Cortex of kidney (tissue), 1 donor: ENCODE data around the gene SMAD4.
"Not testable (repeated sequence)": the region's sequence is repeated elsewhere in the genome, so short reads cannot be mapped to it uniquely, and the experiment has no call there.

Source experiments
- DNase-seq: peaks from one replicate; lab custom pipeline; 2025; lab: John Stamatoyannopoulos, UW

SMAD4 gene

DNA sequence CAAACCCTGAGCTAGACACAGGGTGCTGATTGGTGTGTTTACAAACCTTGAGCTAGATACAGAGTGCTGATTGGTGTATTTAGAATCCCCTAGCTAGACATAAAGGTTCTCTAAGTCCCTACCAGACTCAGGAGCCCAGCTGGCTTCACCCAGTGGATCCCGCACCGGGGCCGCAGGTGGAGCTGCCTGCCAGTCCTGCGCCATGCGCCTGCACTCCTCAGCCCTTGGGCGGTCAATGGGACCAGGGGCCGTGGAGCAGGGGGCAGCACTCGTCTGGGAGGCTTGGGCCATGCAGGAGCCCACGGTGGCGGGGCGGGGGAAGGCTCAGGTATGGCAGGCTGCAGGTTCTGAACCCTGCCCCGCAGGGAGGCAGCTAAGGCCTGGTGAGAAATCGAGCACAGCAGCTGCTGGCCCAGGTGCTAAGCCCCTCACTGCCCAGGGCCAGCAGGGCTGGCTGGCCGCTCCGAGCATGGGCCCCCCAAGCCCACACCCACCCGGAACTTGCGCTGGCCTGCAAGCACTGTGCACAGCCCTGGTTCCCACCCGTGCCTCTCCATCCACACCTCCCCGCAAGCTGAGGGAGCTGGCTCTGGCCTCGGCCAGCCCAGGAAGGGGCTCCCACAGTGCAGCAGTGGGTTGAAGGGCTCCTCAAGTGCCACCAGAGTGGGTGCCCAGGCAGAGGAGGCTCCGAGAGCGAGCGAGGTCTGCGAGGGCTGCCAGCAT, 81.8 kb downstream of the SMAD4 start:
- DNase-seq: not testable (repeated sequence)

DNA sequence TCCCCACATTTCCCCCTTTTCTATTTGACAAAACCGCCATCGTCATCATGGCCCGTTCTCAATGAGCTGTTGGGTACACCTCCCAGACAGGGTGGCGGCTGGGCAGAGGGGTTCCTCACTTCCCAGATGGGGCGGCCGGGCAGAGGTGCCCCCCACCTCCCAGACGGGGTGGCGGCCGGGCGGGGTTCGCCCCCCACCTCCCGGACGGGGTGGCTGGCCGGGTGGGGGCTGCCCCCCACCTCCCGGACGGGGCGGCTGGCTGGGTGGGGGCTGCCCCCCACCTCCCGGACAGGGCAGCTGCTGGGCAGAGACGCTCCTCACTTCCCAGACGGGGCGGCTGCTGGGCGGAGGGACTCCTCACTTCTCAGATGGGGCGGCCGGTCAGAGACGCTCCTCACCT, 87.0 kb downstream of the SMAD4 start:
- DNase-seq: not testable (repeated sequence)

DNA sequence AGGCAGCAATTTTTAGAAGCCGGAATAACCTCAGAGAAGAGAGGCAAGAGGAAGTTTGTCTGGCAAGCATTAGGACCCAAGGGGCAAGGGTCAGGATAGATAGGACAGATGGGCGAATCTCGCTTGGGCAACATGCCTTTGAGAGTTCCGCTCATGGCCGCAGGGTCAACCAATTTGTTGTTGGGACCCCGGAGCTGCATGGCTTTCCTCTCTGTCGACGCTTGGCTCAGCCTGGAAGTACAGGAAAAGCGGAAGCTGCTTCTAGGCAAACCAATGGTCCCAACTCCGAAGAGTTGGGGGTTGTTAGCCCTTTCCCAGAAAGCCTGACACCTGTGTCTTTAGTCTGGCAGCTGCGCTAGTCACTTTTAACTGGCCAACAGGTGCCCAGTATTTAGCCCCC, 89.5 kb downstream of the SMAD4 start:
- DNase-seq: not testable (repeated sequence)

DNA sequence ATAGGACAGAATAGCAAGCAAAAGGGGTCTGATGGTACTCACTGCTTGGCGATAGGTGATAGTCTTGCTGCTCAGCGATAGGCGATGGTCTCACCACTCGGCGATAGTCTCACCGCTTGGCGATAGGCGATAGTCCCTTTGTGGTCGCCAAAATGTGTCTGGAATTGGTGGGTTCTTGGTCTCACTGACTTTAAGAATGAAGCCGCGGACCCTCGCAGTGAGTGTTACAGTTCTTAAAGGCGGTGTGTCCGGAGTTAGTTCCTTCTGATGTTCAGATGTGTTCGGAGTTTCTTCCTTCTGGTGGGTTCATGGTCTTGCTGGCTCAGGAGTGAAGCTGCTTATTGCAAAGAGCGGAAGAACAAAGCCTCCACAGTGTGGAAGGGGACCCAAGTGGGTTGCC, 90.0 kb downstream of the SMAD4 start:
- not testable (repeated sequence) for DNase-seq

DNA sequence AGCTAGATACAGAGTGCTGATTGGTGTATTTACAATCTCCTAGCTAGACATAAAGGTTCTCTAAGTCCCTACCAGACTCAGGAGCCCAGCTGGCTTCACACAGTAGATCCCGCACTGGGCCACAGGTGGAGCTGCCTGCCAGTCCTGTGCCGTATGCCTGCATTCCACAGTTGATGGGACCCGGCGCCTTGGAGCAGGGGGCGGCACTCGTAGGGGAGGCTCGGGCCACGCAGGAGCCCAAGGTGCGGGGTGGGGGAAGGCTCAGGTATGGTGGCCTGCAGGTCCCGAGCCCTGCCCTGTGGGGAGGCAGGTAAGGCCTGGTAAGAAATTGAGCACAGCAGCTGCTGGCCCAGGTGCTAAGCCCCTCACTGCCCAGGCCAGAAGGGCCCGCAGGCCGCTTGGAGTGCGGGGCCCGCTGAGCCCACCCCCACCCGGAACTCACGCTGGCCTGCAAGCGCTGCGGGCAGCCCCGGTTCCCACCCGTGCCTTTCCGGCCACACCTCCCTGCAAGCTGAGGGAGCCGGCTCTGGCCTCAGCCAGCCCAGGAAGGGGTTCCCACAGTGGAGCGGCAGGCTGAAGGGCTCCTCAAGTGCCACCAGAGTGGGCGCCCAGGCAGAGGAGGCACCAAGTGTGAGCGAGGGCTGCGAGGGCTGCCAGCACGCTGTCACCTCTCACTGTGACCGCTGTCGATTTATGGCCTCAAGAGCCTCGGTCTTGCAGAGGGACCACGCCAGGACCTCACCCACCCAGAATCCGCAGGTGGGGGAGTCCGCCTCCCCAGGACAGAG, 91.0 kb downstream of the SMAD4 start:
- DNase-seq: no peak

DNA sequence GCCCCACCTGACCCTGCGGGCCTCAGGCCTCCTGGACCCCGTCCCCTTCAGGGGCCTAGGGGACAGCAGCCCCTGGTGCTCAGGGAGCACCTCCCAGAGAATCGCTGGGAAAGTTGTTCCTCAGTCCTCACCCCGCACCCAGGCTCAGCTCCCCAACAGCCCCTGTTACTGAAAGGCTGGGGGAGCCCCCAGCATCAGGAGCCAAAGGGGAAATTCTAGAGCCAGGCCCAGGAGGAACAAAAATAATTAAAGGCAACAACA, 91.5 kb downstream of the SMAD4 start:
- no peak for DNase-seq

DNA sequence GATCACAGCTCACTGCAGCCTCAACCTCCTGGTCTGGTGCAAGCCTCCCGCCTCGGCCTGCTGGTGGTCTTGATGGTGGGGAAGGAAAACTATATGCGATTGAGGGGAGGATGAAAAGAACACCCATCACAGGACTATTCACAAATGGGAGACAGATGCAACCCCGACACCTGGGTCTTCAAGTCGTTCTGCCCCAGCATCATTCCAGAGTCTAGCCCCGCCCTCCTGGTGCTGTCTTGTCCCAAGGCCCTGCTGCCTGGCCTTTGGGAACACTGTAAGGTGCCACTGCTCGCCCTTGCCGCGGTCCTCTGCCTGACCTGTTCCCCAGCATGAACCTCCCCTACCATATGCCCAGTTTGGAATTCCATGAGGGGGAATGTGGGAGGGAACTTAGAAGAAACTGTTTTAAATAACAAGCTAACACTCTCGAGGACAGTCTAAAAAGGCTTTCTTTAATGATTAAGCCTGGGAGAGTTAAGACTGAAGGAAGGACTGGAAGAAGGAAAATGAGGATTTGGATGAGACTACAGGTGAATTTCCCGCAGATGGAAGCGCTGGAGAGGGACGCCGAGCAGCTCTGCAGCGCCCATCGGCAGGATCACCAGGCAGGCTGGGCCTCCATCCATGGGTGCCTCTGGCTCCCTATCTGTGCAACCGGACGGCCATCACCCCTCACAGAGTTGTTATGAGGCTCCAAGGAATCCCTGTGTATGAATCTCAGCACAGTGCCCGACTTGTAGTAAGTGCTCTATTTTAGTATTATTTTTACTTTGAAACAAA, 92.4 kb downstream of the SMAD4 start:
- no peak for DNase-seq

DNA sequence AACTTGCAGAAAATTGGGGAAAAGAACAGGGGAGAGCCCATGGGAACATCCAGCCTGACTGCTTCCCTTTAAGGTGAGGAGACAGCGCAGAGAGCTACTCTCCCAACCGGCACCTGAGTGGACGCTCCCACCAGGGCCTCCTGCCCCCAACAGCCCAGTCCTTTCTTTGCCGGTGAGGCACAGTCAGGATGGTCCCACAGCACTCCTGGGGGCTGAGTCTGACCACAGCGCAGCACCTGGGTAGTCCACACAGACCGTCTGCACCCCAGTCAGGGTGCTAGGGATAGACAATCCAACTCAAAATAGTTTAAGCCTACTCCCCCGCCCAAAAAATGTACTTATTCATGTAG, 93.0 kb downstream of the SMAD4 start:
- DNase-seq: no peak

DNA sequence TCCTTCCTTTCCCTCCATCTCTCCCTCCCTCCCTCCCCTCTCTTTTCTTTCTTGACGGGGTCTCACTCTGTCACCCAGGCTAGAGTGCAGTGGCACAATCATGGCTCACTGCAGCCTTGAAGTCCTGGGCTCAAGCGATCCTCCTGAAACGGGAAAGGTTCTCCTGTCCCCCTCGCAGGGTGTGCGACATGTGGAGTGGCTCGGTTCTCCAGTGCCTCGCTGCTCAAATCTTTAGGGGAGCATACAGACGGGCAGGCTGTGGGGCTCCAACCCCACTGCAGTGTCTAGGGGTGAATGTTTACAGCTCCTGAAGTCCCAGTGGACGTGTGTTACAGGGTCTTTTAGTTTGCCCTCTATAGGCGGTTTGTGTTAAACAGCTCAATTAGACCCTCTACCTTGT, 93.5 kb downstream of the SMAD4 start:
- no peak for DNase-seq

DNA sequence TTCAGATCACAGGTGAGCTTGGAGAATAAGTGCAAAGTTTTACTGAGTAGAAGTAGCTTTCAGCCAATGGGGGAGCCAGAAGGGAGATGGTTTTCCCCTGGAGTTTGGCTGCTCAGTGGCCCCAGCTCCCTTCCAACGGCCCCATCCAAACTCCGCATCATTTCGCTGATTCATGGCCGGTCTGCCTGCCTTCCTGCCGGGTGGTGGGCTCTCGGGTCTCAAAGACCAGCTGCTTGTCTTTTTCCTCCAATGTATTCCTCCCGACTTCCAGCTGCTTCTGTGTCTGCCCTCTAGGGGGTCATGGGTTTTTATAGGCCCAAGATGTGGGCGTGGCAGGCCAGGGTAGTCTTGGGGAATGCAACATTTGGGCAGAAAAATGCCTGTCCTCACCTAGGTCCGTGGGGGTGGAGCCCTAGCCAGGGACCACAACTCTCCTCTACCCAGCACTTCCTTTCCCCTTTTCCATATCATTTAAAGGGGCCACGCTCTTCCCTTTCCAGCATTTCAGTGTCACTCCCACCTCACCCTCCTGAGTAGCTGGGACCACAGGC, 94.0 kb downstream of the SMAD4 start:
- no peak for DNase-seq

DNA sequence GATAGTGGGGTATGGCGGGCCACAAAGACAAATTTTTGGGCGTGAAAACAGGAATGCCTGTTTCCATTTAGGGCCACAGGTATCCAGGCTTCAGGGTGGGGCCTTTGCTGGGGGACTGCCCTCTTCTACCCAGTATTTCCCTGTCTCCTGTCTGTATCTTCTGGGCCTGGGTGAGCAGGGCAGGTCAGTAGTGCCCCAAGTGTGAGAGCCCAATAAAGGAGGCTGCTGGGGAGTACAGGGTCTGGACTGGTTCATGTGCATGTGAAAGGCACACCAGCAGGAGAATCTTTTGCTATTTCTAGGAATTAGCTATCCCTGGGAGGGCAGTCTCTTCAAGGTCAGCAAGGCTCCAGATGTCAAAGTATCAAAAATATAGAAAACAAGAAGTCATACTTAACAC, 96.0 kb downstream of the SMAD4 start:
- DNase-seq: no peak

DNA sequence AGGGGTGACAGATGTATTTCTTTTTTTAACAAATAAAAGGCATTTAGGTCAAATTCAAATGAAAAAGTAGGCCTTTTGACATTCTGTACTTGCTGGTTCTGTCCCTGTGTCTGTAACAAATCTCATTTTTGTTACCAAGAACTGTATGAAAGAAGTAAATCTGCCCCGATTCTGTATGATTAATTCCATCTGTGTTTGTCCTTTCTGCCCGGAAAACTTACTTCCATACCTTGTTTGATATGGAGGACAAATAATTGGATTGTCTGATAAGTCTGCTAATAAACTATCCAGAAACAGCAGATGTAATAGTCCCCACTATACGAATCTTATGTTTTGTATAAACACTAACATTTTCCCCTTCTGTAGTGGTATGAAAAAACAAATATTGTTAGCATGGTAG, 97.7 kb downstream of the SMAD4 start:
- no peak for DNase-seq

DNA sequence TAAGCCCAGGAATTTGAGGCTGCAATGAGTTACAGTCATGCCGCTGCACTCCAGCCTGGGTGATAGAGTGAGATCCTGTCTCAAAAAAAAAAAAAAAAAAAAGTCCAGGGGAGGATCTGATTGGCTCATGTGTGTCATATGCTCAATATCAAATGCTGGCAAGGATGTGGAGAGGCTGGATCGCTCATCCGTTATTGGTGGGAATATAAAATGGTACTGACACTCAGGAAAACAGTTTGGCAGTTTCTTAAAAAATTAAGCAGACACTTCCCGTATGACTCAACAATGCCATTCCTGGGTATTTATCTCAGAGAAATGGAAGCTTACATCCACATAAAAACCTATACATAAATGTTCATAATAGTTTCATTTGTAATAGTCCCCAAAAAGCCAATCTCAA, 98.5 kb downstream of the SMAD4 start:
- no peak for DNase-seq

DNA sequence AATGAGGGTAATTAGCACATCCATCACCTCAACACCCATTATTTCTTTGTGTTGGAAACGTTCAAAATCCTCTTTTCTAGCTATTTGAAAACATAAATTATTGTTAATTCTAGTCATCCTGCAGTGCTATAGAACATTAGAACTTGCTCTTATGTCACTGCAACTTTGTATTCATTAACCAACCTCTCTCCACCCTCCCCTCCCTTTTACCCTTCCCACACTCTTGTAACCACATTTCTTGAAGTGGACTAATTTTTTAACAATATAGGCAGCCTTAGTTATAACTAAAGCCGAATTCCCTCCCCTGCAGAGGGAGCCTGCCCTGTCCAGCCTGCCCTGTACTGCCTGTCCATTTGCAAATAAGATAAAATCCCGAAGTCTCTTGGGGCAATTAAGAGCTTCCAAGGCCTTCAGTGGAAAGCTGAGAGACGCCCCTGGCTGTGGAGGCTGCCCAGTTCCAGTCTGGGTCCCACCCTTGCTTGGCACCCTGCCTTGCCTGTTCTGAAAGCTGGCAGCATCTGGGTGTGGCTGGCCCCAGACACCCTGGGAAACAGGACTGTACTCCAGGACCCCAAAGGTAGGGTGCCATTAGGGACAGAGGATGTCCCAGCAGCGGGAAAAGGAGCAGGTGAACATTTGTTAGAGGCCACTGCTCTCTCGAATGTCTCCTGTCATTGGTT, 102.4 kb downstream of the SMAD4 start:
- no peak for DNase-seq

DNA sequence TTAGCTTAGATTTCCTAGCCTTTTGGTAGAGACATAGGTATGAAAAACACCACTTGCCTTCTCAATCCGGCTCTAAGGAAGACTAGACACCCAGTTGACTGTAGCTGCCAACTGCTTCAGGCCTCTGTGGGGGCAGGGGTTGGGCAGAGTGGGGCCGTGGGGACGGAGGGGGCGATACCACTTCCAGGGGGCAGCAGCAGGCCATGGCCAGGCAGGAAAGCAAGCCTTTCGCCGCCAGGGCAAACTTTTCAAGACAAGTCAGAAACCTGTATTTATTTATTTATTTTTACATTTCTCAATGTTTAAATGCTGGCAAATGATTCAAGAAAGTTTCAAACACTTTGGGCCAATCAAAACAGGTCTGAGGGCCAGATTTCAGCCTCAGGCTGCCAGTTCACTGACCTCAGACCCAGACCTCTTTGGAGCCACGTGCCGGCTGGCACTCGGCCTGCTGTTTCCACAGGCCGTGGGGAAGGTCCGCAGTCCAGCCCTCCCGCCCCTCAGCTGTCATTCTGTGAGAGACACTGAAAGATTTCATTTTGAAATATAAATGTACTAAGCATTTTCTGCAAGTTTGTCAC, 103.7 kb downstream of the SMAD4 start:
- no peak for DNase-seq
